DND-41 (cell line): Measurements from ENCODE around the gene MAST4.

Source experiments
- CTCF ChIP-seq: IDR thresholded peaks from 2 replicates; pipeline ENCODE4 v1.5.1; 2012; ENCODE audit warnings: borderline replicate concordance, low read length, moderate library complexity, mild to moderate bottlenecking; ENCODE audit not compliant: poor library complexity, severe bottlenecking; ENCODE audit errors: extremely low read depth
- EZH2 ChIP-seq: IDR thresholded peaks from 3 replicates; pipeline ENCODE4 v1.6.1; 2012; ENCODE audit warnings: borderline replicate concordance, low read depth, mild to moderate bottlenecking, moderate library complexity, low read length, inconsistent platforms; ENCODE audit not compliant: severe bottlenecking

GRCh38 chr5:66710557-66711088, 114.4 kb downstream of the MAST4 start:
- TF ChIP-seq CTCF (no peak), EZH2 (no peak)
